Vagina (tissue), 2 donors: ENCODE data around the gene DPP6. TPM values are rescaled to one million over a fixed set of nuclear protein-coding genes. Genes with fewer than 3 reads are reported as not detected.

Source experiments
- DNase-seq, 2 donors: peaks; one replicate each; pipeline ENCODE4 v3.0.0-alpha.2; 2017; ENCODE audit errors: extremely low spot score in 2 of 2
- H3K27ac ChIP-seq: fragments of 200-600 bp; sonication (generic); one replicate; pipeline ENCODE4 v1.5.1; 2019
- H3K27me3 ChIP-seq: fragments of 200-600 bp; sonication (generic); one replicate; pipeline ENCODE4 v1.5.1; 2019
- H3K36me3 ChIP-seq, 2 donors: fragments of 200-600 bp; sonication (generic); one replicate each; pipeline ENCODE4 v1.5.1; 2017 to 2019
- H3K4me1 ChIP-seq: fragments of 200-600 bp; sonication (generic); one replicate; pipeline ENCODE4 v1.5.1; 2019
- H3K4me3 ChIP-seq, 2 donors: fragments of 200-600 bp; sonication (generic); 1 replicate in 1 of 2; 2 replicates in 1 of 2; pipeline ENCODE4 v1.5.1; 2016 to 2019
- H3K9me3 ChIP-seq: fragments of 200-600 bp; sonication (generic); one replicate; pipeline ENCODE4 v1.5.1; 2019
- CTCF ChIP-seq, 3 experiments: fragments of 450-650 bp in 2 of 3; fragments of 200-600 bp in 1 of 3; sonication (generic) in 1 of 3; IDR thresholded peaks; one replicate each; pipeline ENCODE4 v1.5.1; 2017 to 2019; ENCODE audit warnings: antibody characterized with exemption in 3 of 3, mild to moderate bottlenecking in 2 of 3, moderate library complexity in 2 of 3
- POLR2A ChIP-seq, 2 donors: fragments of 450-650 bp; IDR thresholded peaks; one replicate each; pipeline ENCODE4 v1.6.1; 2017; ENCODE audit warnings: antibody characterized with exemption in 2 of 2, mild to moderate bottlenecking in 2 of 2, moderate library complexity in 2 of 2
- POLR2AphosphoS5 ChIP-seq, 2 donors: sonication (generic); formaldehyde crosslinking; IDR thresholded peaks; one replicate each; pipeline ENCODE4 v1.9.0; 2017; ENCODE audit warnings: antibody characterized with exemption in 2 of 2, mild to moderate bottlenecking in 2 of 2, low read depth in 1 of 2; ENCODE audit not compliant: insufficient read depth in 1 of 2
- intact Hi-C: fragments of 100-400 bp; cut with DNase I; formaldehyde crosslinking; loops from one replicate; pipeline ENCODE4 v1.15.1; 2023
- total RNA-seq: library from RNA; depleted of rRNA; stranded (reverse); fragments of >200 nt; gene quantifications from one replicate; pipeline ENCODE4 v1.2.3, GENCODE V29; 2016

DPP6 gene
- total RNA-seq, 1 donor from 2014 or later, result 7.9 TPM

DNA sequence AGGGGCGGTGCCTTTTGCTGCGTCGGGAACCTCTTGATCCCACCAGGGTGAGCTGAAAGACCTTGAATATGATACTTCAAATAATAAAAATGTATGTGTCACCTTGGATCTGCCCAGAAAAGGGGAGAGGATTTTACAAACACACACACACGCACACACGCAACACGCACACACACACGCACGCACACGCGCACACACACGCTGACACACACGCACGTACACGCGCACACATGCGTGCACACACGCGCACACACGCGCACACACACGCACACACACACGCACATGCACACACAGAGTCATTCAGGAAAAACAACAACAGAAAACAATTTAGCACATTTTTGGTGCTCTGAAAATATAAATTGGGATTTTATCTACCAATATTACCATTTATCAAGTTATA is 571.2 kb downstream of the DPP6 start:
- TF ChIP-seq POLR2AphosphoS5 (IDR thresholded peaks at IDR 0.05; ENCODE audit: insufficient read depth in 1 of 2, low read depth in 1 of 2) (no peak), CTCF (IDR thresholded peaks at IDR 0.05) (no peak), POLR2A (IDR thresholded peaks at IDR 0.05) (no peak)
- no peaks in the 10 kb centered on the region for H3K4me1 ChIP-seq
- no peaks in the 10 kb centered on the region for H3K9me3 ChIP-seq
- intact Hi-C loops, result no loop called here
- no peaks in the 10 kb centered on the region for H3K27me3 ChIP-seq
- no peak overlapping the region for H3K4me3 ChIP-seq
- DNase-seq, result no peak
- no peak overlapping the region for H3K27ac ChIP-seq
- H3K36me3 ChIP-seq, result no peaks in the 10 kb centered on the region

GRCh38 chr7:154627646-154628290 is 575.6 kb downstream of the DPP6 start:
- Histone ChIP-seq H3K4me1 (no peaks in the 10 kb centered on the region), H3K9me3 (no peaks in the 10 kb centered on the region), H3K27me3 (no peaks in the 10 kb centered on the region), H3K27ac (no peak overlapping the region), H3K36me3 (no peaks in the 10 kb centered on the region), H3K4me3 (no peak overlapping the region)
- no peak for DNase-seq
- no peak for TF ChIP-seq POLR2A (IDR thresholded peaks at IDR 0.05)
- TF ChIP-seq CTCF (IDR thresholded peaks at IDR 0.05), result no peak
- no peak for TF ChIP-seq POLR2AphosphoS5 (IDR thresholded peaks at IDR 0.05; ENCODE audit: insufficient read depth in 1 of 2, low read depth in 1 of 2)
- intact Hi-C loops, result no loop called here

GRCh38 chr7:154628556-154628955 is 576.4 kb downstream of the DPP6 start:
- no peak for DNase-seq
- no peak overlapping the region for H3K4me3 ChIP-seq
- no peaks in the 10 kb centered on the region for H3K27me3 ChIP-seq
- TF ChIP-seq POLR2A (IDR thresholded peaks at IDR 0.05) (no peak), POLR2AphosphoS5 (IDR thresholded peaks at IDR 0.05; ENCODE audit: insufficient read depth in 1 of 2, low read depth in 1 of 2) (no peak), CTCF (IDR thresholded peaks at IDR 0.05) (no peak)
- no peak overlapping the region for H3K27ac ChIP-seq
- H3K9me3 ChIP-seq, result no peaks in the 10 kb centered on the region
- intact Hi-C loops, result no loop called here
- H3K4me1 ChIP-seq, result no peaks in the 10 kb centered on the region
- H3K36me3 ChIP-seq, result no peaks in the 10 kb centered on the region

DNA sequence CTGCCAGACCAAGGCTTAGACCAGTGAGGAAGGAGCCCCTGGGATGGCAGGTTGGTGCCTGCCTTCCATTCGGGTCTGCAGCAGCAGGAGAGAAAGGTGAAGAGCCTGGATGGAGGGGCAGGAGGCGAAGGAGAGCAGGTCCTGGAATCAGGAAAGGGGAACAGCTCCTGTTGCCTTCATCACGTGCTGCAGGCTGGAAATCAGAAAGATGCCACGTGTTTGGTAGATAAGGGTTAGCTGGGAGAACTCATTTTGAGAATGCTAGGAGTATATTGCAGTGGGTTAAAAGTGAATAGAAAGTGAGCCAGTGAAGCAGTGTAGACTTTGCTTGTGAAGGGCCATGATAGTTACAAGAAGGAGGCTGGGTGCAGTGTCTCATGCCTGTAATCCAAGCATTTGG is 579.0 kb downstream of the DPP6 start:
- Histone ChIP-seq H3K27ac (no peak overlapping the region), H3K9me3 (no peaks in the 10 kb centered on the region), H3K4me3 (no peak overlapping the region), H3K4me1 (no peaks in the 10 kb centered on the region), H3K36me3 (no peaks in the 10 kb centered on the region), H3K27me3 (no peaks in the 10 kb centered on the region)
- no peak for DNase-seq
- intact Hi-C loops, result no loop called here
- TF ChIP-seq POLR2A (IDR thresholded peaks at IDR 0.05) (no peak), CTCF (IDR thresholded peaks at IDR 0.05) (no peak), POLR2AphosphoS5 (IDR thresholded peaks at IDR 0.05; ENCODE audit: insufficient read depth in 1 of 2, low read depth in 1 of 2) (no peak)

- no peak overlapping the region for H3K4me3 ChIP-seq
- TF ChIP-seq POLR2AphosphoS5 (IDR thresholded peaks at IDR 0.05; ENCODE audit: insufficient read depth in 1 of 2, low read depth in 1 of 2) (no peak), CTCF (IDR thresholded peaks at IDR 0.05) (no peak), POLR2A (IDR thresholded peaks at IDR 0.05) (no peak)
- DNase-seq, result no peak
- no peaks in the 10 kb centered on the region for H3K4me1 ChIP-seq
- intact Hi-C loops, result no loop called here
- no peak overlapping the region for H3K27ac ChIP-seq
- H3K27me3 ChIP-seq, result no peaks in the 10 kb centered on the region
- H3K9me3 ChIP-seq, result no peaks in the 10 kb centered on the region
- H3K36me3 ChIP-seq, result no peaks in the 10 kb centered on the region
These were observed 581.4 kb downstream of the DPP6 start for GRCh38 chr7:154633641-154634040.
